Brain microvascular endothelial cell (primary cell): Measurements from ENCODE around the gene BST1.

Experiments used
- DNase-seq: peaks from one replicate; pipeline ENCODE4 v3.0.0-alpha.2; 2020
- H3K27ac ChIP-seq: fragments of 250-450 bp; sonication (Bioruptor Pico); 2 replicates; pipeline ENCODE4 v1.5.1; 2020; ENCODE audit warnings: mild to moderate bottlenecking, moderate library complexity
- H3K27me3 ChIP-seq: fragments of 250-450 bp; sonication (Bioruptor Pico); replicated peaks from 2 replicates; pipeline ENCODE4 v1.5.1; 2020; ENCODE audit warnings: mild to moderate bottlenecking
- H3K36me3 ChIP-seq: fragments of 250-450 bp; sonication (Bioruptor Pico); replicated peaks from 2 replicates; pipeline ENCODE4 v1.5.1; 2020; ENCODE audit warnings: mild to moderate bottlenecking
- H3K4me3 ChIP-seq: 2 replicates; pipeline ENCODE4 v1.5.1; 2011; ENCODE audit warnings: low read depth, mild to moderate bottlenecking, control low read depth, low read length, moderate library complexity
- in situ Hi-C: cut with HindIII; loops from 2 replicates; pipeline ENCODE4 v1.10.0; 2017; ENCODE audit warnings: low sequenced_read_pairs, low pct_ligation_motif_present
- TF ChIP-seq, protein P1 (sequence below): IDR thresholded peaks from 2 replicates; pipeline ENCODE4 v1.5.1; 2011; ENCODE audit warnings: low read depth, mild to moderate bottlenecking, moderate library complexity, low read length, control low read depth, inconsistent platforms; ENCODE audit errors: missing control alignments

BST1 gene

DNA sequence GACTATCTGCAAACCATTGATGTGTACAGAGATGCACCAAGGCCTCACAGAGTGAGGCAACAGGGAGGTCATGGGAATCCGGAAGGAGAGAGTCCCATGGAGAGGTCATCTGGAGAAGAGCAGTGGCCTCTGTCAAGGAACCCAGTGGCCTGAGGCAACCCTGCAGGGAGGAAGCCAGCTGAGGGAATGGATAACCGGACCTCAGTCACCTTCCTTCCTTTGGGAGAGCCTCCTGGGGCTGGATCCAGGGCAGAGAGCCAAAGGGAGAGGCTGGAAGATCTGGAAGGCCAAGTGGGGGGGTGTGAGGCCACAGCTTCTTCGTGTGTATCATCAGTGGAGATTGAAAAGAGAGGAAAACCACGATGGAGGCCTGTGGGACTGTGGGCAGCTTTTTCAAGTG, 50.9 kb downstream of the BST1 start:
- Histone ChIP-seq H3K36me3 (no peaks in the 10 kb centered on the region), H3K27ac (peak overlapping the region; percentile 99), H3K4me3 (no peak overlapping the region), H3K27me3 (no peaks in the 10 kb centered on the region)
- TF ChIP-seq, protein P1, sequence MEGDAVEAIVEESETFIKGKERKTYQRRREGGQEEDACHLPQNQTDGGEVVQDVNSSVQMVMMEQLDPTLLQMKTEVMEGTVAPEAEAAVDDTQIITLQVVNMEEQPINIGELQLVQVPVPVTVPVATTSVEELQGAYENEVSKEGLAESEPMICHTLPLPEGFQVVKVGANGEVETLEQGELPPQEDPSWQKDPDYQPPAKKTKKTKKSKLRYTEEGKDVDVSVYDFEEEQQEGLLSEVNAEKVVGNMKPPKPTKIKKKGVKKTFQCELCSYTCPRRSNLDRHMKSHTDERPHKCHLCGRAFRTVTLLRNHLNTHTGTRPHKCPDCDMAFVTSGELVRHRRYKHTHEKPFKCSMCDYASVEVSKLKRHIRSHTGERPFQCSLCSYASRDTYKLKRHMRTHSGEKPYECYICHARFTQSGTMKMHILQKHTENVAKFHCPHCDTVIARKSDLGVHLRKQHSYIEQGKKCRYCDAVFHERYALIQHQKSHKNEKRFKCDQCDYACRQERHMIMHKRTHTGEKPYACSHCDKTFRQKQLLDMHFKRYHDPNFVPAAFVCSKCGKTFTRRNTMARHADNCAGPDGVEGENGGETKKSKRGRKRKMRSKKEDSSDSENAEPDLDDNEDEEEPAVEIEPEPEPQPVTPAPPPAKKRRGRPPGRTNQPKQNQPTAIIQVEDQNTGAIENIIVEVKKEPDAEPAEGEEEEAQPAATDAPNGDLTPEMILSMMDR = no peak
- in situ Hi-C loops = no loop called here
- DNase-seq = peak; percentile 65

GRCh38 chr4:15754323-15754722, 51.5 kb downstream of the BST1 start:
- in situ Hi-C loops = no loop called here
- peak; percentile 96 for DNase-seq
- Histone ChIP-seq H3K27ac (peak overlapping the region; percentile 99), H3K36me3 (no peaks in the 10 kb centered on the region), H3K27me3 (no peaks in the 10 kb centered on the region), H3K4me3 (no peak overlapping the region)
- TF ChIP-seq, protein P1 = no peak

DNA sequence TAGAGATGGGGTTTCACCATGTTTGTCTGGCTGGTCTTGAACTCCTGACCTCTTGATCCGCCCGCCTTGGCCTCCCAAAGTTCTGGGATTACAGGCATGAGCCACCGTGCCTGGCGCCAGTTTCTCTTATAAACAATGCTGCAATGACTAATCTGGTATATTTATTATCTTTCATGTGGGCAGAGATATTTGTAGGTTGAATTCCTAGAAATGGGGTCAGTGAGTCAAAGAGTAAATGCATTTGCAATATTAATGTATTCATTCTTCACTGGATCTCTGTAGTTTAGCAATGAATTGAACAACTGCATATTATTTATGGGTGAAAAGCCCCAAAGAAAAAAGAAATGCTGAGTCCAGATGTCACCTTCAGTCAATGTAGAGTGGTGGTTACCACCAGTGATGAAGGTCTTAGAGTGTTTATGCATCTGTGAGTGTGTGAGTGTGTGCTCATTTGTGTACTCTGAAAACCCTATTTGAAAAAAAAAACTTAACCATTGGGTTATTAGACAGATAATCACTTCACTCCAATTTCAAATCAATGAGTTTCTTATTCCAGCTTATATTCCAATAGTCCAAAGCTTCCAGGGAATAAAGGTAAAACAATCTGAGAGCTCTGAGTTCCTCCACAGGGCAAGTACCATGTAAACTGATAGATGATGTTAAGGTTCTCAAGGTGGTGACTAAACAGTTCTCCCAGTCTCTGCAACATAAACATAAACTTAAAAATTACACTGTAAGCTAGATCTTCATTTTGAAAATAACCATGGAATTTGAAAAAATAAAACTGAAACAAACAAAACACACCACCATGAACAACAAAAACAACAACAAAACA, 52.7 kb downstream of the BST1 start:
- no peaks in the 10 kb centered on the region for H3K27me3 ChIP-seq
- H3K4me3 ChIP-seq = no peak overlapping the region
- peak overlapping the region; percentile 99 for H3K27ac ChIP-seq
- DNase-seq = peak; percentile 87
- H3K36me3 ChIP-seq = no peaks in the 10 kb centered on the region
- in situ Hi-C loops = no loop called here
- TF ChIP-seq, protein P1 = no peak

DNA sequence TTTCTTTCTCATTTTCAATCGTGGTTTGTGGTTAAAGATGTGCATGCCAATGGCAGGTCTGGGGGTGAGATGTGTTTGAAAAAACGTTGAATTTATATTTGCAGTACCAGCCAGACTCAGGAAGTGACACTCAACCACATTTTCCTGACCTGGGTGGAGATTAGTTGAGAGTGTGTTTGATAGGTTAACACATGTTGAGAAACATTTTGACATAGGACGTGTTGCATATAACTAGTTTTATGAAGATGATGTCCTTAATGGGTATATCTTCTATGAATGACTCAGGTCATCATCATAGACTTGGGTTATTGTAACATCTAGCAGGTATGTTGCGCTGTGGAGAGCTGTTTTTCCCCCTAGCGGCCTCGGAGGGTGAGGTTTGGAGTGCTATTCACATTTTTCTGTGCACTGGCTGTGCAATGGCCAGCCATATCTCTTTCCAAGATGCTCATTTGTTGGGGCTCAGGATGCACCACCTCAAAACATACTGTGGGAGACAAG, 53.5 kb downstream of the BST1 start:
- DNase-seq = peak; percentile 81
- TF ChIP-seq, protein P1 = peak; percentile 76
- Histone ChIP-seq H3K27me3 (no peaks in the 10 kb centered on the region), H3K36me3 (no peaks in the 10 kb centered on the region), H3K27ac (peak overlapping the region; percentile 99), H3K4me3 (no peak overlapping the region)
- in situ Hi-C loops = no loop called here

DNA sequence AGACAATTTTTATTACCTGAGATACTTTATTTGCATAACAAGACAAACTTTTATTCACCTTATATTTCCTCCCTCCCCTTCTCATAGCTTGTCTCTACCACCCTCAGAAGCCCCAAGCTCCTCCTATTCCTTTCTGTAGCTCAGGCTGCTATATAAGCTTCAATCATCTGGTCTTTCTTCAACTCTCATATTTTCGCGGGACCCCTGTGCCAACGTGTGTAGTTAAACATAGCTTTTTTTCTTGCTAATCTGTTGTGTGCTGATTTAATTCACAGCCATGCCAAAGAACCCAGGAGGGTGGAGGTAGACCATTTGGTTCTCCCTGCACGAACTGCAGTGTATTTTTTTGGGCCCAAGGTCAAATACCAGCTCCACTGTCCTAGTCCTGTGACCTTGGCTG, 54.2 kb downstream of the BST1 start:
- peak overlapping the region; percentile 99 for H3K27ac ChIP-seq
- H3K4me3 ChIP-seq = no peak overlapping the region
- DNase-seq = no peak

More for the DNA sequence above, 54.2 kb downstream of the BST1 start:
- Histone ChIP-seq H3K27me3 (no peaks in the 10 kb centered on the region), H3K36me3 (no peaks in the 10 kb centered on the region)
- TF ChIP-seq, protein P1 = no peak
- in situ Hi-C loops = no loop called here
